HG03432 (cell line): ENCODE measurements around the gene ADAT3.
"Not testable (repeated sequence)": the region's sequence is repeated elsewhere in the genome, so short reads cannot be mapped to it uniquely, and the experiment has no call there.

ENCODE experiments used
- ATAC-seq: cut with Tn5 transposase; IDR thresholded peaks from one replicate; pipeline ENCODE4 v1.9.1; 2021; ENCODE audit warnings: mild to moderate bottlenecking, moderate library complexity; ENCODE audit not compliant: unreplicated experiment

ADAT3 gene

GRCh38 chr19:1882786-1883692 lies 22.2 kb upstream of the ADAT3 start:
- ATAC-seq: no peak

DNA sequence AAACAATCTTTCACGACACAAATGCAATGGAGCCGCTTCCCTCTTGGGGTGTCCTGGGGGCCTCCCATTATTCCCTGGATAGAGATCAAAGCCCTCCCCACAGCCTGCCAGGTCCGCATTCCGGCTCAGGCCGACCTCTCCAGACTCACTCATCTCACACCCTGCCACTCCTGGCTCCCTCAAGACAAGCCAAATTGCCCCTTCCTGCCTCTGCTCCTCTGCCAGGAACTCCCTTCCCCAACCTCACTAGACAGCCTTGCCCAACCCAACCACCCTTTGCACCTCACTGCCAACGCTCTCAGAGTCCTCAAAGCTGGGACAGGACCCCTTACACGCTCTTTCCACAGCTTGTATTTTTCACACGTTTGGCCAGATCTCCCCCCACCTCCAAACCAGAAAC lies 21.4 kb upstream of the ADAT3 start:
- no peak for ATAC-seq

DNA sequence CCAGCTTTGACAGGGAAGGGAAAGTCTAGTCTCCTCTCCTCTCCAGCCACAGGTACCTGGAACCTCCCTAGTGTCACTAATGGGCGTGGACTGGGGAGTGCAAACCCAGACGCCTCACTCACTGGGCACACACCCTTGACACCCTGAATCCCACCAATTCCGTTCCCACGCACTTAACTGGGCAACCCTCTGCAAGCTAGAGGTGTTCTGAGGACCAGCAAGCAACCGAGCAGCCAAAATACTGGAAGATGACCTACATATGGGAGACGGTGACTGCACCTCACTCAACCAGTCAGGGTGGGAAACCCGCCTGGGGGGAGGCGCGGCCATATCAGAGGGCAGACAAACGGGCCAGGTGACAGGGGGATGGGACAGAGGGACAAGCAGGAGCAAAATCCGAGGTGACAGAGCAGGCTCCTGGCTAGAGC lies 20.9 kb upstream of the ADAT3 start:
- ATAC-seq: no peak

DNA sequence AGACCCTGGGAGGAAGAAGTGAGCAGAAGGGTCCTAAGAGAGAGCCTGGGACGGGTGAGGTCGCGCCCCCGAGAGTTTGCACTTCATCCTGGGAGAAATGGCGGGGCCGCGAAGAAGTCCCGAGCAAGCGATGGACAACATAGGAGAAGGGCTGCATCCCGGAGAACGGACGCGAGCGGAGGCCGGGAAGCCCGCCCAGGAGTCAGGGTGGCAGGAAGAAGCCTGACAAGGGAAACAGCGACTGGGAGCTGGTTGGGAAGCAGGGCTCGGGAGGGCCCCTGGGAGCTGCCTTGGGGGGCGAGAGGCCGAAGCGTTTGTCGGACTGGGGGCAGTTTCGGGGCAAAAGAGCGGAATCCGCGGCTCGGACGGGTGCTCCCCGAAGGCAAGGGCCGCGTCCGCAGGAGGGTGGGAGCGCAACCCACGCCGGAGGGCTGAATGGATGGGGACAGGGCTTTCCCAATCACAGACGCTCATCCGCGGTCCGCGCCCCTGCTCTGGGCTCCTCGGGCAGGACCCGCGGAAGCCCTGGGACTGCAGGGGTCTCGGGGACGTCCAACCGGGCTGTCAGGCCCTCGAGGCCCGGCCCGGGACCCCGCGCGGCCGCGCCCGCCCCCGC lies 20.4 kb upstream of the ADAT3 start:
- ATAC-seq: peak; percentile 26

- ATAC-seq: peak; percentile 71
Observed at GRCh38 chr19:1885398-1886119, 19.6 kb upstream of the ADAT3 start, which contains the start of gene ABHD17A. Gene ABHD17A, minus strand, starts transcription at chr19:1885496. Its CDS starts 3,930 bp downstream, at chr19:1881566.

GRCh38 chr19:1886360-1886759 lies 18.8 kb upstream of the ADAT3 start:
- not testable (repeated sequence) for ATAC-seq

DNA sequence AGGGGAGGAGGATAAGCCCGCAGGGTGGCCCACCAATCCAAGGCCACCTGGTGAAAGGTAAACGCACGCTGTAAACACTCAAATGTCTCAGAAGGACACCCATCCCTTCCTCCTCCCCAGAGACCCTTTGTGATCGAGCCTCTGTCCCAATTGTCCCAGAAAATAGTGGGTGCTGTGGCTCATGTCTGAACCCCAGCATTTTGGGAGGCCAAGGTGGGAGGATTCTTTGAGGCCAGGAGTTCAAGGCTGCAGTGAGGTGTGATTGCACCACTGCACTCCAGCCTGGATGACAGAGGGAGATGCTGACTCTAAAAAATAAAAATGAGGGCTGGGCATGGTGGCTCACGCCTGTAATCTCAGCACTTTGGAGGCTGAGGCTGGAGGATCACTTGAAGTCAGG lies 16.8 kb upstream of the ADAT3 start:
- ATAC-seq: no peak

GRCh38 chr19:1889907-1890306 lies 15.3 kb upstream of the ADAT3 start:
- ATAC-seq: no peak

DNA sequence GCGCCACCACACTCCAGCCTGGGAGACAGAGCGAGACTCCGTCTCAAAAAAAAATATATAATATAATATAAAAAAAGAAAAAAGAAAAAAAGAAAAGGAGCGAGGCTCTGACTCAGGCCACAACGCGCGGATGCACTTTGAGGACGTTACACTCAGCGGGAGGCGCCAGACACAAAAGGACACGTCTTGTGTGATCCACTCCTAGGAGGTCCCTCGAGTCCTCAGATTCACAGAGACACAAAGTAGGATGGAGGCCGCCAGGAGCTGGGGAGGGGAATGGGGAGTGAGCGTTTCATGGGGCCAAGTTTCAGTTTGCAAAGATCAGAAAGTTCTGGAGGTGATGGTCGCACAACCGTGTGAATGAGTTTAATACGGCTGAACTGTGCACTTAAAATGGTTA lies 11.4 kb upstream of the ADAT3 start:
- no peak for ATAC-seq

- ATAC-seq: no peak
Observed at GRCh38 chr19:1896508-1896907, 8.7 kb upstream of the ADAT3 start.

DNA sequence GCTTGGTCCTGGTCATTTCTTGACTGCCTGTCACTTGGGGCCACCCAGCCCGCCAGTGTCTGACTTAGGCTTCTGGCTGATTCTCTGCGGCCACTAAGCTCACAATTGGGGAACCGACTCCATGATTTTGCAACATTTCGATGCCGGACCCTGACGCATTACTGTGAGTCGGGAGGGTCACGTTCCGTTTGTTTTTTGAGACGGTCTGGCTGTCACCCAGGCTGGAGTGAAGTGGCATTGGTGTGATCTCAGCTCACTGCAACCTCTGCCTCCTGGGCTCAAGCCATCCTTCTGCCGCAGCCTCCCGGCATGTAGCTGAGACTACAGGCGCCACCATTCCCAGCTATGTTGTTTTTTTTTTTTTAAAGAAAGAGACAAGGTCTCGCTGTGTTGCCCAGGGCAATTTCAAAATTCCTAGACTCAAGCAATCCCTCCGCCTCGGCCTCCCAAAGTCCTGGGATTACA lies 3.2 kb upstream of the ADAT3 start:
- no peak for ATAC-seq

DNA sequence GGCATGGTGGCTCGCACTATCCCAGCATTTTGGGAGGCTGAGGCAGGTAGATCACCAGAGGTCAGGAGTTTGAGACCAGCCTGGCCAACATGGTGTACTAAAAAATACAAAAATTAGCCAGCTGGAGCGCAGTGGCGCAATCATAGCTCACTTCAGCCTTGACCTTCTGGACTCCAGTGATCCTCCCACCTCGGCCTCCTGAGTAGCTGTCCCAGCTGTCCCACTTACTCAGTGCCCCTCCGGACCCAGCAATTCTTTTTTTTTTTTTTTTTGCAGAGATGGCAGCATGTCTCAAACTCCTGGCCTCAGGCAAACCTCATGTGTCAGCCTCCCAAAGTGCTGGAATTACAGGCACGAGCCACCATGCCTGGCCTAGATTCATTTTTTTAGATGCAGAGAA lies 2.3 kb upstream of the ADAT3 start:
- no peak for ATAC-seq

GRCh38 chr19:1904860-1905109 lies 414 bp upstream of the ADAT3 start:
- ATAC-seq: peak; percentile 3

GRCh38 chr19:1905863-1906375 lies 720 bp downstream of the ADAT3 start:
- no peak for ATAC-seq

DNA sequence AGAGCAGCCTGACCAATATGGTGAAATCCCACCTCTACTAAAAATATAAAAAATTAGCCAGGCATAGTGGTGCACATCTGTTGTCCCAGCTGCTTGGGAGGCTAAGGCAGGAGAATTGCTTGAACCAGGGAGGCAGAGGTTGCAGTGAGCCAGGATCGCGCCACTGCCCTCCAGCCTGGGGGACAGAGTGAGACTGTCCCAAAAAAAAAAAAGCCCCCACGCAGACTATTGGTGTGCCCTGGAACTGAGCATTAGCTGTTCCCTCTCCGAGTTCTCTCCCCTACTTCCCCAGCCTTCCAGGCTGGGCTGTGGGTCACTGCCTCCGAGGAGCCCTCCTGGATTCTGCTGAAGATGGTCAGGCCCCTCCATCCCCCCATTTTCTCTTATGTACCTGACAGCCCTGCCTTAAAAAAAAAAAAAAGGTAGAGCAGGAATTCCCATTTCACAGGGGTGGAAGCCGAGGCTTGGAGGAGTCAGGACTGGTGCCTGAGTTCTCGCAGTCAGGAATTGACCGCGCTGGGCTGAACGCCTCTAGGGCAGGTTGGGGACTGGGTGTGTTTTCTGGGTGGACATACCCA lies 1.9 kb downstream of the ADAT3 start:
- no peak for ATAC-seq

- no peak for ATAC-seq
Observed at GRCh38 chr19:1907563-1908363, 2.6 kb downstream of the ADAT3 start.

DNA sequence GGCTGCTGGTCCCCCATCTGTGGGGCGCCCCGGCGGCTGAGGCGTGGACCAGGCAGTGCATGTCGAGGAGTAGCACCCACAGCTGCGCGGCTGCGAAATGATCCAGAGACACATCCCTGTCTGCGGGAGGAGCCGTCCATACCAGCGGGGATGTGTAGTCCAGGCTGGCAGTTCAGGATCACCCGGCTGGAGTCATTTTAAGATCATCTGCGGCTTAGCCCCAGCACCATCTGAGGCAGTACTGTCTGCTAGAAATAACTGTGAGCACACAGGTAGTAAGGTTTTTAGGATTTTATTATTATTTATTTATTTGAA lies 3.1 kb downstream of the ADAT3 start:
- no peak for ATAC-seq

DNA sequence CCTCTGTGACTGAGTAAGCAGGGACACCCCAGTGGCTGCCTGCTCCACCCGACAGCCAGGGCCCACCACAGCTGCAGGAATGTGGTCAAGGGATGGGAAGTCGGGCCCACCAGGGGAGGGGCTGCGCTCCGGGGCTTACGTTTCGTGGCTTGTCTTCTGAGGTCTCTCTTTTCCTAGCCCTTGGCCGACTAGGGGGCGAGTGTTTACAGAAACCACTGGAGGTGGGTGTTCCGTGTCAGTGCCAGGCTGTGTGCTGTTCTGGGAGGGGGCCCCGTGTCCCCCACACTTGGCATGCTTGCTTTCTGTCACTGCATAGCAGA lies 4.5 kb downstream of the ADAT3 start:
- ATAC-seq: no peak

GRCh38 chr19:1910177-1910576 lies 5.0 kb downstream of the ADAT3 start:
- no peak for ATAC-seq

- no peak for ATAC-seq
Observed at GRCh38 chr19:1911098-1911497, 5.9 kb downstream of the ADAT3 start.

GRCh38 chr19:1911995-1912394 lies 6.8 kb downstream of the ADAT3 start:
- ATAC-seq: no peak
